NCI-H2029 (cell line): ENCODE results near the gene SCAF8.

Experiments
- DNase-seq: peaks from one replicate; lab custom pipeline; 2025; lab: John Stamatoyannopoulos, UW

Gene SCAF8

DNA sequence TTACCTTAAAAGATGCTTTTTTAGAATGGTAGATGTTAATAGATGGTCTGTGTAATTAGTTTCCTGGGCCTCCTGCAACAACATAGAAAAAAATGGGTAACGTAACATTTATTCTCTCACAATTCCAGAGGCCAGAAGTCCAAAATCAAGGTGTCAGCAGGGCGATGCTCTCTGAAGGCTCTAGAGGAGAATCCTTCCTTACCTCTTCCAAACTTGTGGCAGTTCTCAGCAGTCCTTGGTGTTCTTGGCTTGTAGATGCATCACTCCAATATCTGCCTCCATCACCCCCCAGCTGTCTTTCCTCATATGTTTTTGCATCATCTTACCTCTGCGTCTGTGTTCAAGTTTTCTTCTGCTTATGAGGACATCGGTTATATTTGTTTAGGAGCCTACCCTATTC lies 107.9 kb downstream of the SCAF8 start:
- DNase-seq, result no peak

DNA sequence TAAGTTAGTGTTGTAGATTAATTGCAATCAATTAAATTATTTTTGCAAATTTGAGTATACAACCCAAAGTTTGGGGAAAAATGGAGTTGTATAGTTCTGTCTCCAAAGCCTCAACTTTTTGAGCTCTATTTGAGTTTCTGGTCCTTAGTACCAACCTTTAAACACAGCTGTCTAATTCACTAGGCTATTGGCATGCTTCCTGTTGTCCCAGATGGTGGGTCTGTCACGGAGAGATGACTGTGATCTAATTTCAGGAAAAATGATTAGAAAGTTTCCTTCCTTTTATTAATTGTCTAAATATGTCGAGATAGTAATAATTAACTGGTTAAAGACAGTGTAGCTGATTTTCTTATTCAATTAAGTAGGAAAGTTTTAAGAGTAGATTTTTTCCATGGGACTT lies 109.6 kb downstream of the SCAF8 start:
- DNase-seq, result no peak

DNA sequence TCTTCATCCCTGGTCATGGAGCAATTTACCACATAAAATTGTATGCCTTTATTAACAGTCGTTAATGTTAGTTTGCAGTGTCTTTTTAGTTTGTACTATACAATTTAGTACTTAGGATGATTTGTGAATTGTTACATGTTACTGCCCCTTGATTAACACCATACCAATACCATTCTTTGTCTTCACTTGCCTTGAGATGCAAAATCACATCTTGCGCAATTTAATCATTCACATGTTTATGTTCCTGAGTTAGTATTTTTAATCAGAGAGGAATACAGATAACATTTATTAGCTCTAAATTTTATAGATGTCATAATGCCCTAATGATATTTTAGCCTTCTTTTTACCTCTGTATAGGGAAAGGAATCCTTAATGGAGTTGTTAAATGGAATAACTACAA lies 114.1 kb downstream of the SCAF8 start:
- DNase-seq, result no peak

DNA sequence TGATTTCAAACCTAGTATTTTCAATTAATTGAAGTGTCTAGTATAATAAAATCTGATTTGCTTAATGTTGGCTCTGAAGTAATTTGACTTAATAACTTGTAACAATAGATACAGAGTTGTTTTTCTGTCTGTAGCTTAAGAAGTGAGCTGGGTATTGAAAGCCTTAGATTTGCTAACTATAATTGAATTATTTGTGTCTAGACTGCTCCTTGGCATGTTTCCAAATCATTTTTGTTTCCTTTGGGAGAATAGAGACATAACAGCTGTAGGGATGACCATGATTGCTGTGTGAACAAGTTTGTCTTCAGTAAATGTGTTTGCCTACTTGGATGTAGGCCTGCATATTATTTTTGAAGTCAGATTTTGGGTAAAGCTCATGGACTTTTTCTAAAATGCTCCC lies 115.4 kb downstream of the SCAF8 start:
- peak; percentile 26 for DNase-seq

DNA sequence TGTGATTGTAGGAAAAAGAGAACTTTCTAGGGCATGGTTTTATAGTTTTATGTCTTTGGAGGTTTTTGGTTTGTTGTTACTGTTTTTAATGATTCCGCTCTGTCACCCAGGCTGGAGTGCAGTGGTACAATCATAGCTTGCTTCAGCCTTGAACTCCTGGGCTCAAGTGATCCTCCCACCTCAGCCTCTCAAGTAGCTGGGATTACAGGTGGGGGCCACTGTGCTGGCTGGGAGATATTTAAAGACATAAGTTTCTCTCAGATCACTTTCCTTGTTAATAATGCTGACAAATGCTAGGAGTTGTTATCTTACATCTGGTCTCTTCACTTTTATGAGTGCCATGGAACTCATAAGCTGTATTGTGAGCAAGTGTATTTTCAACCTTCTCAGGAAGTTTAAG lies 116.3 kb downstream of the SCAF8 start:
- DNase-seq, result no peak

DNA sequence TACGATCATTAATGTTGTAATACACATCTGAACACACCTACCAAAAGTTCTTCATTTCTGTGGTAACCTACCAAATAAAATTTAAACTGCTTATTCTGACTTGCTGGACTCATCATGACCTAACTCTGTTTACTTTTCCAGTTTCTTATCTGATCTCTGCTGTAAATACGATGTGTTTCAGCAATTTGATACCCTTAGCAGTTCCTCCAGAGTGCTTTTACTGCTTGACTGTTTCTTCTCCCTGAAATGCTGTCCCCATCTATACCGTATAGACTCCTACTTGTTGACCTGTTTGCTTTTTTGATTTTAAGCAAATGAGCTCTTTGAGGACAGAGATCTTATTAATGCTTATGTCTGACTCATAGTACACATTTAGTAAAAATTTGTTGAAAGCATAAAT lies 119.5 kb downstream of the SCAF8 start:
- no peak for DNase-seq

DNA sequence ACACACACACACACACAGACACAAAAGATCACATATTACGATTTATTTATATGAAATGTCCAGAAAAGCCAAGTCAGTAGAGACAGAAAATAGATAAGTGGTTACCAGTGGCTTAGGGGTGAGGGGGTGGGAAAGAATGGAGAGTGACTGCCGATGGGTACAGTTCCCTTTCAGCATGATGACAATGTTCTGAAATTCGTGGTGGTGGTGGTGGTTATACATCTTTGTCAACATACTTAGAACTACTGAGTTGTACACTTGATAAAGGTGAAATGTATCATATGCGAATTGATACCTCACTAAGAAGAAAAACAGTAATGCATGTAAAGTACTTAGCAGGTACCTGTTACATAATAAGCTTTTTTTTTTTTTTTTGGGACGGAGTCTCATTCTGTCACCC lies 124.3 kb downstream of the SCAF8 start:
- DNase-seq, result no peak

DNA sequence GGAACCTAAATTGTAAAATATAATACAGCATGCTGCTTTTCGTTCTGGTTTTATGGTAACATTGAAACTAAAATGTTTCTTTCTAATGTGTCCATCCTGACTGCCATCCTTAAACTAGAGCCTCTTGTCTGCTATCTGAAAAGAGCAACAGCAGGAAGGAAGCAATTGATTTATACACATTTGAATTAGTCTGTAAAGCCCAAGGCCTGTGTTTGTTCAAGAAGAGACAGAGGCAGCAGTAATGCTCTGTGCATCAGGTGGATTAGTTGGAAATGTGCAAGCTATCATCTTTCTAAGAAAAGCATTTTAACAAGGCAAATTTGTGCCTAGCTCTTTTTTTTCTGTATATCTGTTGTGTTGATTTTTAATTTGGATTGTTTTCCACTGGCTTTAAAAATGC lies 128.6 kb downstream of the SCAF8 start:
- DNase-seq, result no peak

DNA sequence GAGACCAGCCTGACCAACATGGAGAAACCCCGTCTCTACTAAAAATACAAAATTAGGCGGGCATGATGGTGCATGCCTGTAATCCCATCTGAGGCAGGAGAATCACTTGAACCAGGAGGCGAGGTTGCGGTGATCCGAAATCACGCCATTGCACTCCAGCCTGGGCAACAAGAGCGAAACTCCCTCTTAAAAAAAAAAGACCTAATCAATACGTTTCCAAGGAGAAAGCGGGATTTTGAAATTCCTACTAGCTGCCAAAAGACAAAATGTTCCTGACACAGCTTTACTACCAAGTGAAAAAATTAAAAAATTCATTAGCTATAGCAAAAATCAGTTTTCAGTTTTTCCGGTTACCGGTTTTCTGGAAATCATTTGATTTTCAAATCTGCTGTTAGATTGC lies 129.3 kb downstream of the SCAF8 start:
- DNase-seq, result no peak

DNA sequence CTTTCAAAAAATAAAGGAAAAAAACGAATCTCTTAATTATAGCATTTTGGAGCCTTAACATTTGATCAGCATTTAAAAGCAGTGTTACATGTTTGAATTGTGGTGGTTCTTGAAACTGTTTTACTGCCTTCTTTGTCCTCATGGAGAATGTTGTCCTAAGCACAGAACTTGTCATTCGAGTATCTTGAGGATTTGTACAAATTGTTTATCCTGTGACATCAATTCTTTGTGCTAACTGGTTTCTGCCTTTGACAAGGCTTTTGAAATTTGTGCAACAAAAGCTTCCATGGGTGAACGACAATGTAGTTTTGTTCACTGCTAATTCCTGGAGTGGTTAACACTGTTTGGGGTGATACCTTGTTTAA lies 130.8 kb downstream of the SCAF8 start:
- DNase-seq, result peak; percentile 17

DNA sequence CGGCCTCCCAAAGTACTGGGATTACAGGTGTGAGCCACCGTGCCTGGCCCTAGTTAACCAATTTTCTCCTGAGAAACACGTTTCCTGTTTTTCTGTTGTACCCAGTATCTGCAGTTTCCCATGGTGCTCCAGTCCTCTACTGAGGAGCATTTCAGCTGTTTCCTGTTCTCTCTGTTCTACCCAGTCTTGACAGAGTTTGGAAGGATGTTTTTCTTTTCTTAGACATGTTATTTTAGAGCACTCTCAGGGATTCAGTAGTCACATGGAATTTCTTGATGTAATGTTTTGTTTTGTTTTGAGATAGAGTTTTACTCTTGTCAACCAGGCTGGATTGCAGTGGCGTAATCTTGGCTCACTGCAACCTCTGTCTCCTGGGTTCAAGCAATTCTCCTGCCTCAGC lies 132.1 kb downstream of the SCAF8 start:
- no peak for DNase-seq

DNA sequence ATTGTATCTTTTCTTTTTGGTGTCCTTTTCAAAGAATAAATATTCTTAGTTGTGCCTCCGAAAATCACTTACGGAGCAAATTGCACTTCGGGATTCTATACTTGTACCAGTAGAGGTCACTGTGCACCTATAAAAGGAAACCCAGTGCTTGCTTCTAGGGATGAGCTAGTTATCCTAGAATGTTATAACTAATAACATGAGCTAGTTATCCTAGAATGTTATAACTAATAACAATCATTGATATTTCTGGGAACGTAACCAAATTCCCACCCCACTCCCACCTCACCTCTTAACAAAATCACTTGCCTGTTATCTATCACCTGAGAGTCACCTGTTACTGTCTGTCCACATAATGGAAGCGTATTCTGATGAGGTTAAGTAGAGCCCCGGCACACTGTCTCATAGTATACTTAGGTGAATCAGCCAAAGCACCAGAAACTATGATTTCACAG lies 135.0 kb downstream of the SCAF8 start:
- DNase-seq, result peak; percentile 29

DNA sequence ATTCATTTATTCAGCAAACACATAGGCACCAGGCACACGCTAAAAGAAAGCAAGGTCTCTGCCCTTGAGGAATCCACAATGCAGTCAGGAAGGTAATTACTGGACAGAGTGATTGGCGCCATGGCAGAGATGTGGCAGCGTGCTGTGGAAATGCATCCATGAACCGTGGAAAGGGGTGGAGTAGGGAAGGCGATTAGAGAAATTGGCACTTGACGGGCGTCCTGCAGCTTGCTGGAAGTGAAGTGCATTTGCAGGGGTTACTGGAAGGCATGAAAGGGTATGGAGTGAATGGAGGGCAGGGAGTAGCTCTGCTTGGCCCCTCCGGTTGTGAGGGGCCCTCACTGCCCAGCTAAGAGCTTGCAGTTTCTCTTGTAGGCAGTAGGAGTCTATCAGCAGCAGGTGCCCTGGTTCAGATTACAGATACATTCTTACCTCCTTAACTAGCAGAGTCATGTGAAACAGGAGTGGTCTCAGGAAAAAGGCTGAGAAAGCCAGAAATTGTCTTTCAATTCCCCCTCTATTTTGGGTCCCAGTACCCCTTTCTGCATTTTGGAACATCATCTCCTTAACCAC lies 139.4 kb downstream of the SCAF8 start:
- DNase-seq, result no peak

DNA sequence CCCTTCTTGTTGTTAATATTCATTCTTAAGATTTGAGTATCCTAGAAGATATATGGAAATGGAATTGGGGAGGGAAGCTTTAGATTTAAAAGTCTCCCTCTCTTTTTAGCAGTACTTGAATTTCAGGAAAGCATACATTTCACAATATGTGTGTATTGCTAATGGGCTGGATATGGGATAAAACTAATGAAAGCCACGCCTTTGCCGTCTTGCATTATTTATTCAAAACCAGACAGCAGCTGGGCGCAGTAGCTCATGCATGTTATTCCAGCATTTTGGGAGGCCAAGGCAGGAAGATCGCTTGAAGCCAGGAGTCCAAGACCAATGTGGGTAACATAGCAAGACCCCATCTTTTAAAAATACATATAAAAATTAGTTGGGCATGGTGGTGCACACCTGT lies 140.3 kb downstream of the SCAF8 start:
- DNase-seq, result no peak

DNA sequence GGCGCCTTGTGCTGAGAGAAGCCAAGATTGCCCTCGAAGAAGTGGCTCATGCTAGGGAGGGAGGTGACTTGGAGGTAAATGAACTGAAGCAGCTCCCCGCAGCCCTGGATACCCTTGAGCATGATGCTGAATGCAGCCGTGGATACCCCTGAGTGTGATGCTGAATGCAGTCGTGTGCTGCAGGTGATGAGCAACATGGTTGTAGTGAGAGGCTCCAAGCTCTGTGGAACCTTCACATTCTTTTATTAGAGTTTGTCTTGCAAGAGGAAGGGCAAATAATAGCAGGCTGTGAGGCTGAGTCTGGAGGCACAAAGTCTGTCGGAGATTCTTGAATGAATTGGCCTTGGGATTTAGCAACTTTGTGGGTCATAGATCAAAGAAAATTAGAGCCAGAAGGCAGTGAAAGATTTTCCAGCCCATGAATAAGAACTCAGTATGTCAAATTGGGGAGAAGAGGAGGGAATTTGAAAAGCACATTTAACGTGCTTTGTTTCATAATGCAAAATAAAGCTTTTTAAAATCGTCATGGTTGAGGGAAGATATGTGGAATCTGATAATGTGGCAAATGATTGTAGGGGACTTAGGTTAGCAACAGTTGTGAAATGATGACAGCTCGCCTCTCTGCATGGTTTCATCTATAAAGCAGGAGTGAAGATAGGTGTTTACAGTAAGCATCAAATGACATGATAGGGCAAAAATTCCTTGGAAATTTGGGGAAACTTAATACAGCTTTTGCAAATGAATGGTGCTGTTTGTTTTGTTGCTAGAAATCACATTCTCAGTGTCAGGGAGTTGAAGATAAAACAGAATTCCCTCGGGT lies 141.8 kb downstream of the SCAF8 start:
- DNase-seq, result no peak

DNA sequence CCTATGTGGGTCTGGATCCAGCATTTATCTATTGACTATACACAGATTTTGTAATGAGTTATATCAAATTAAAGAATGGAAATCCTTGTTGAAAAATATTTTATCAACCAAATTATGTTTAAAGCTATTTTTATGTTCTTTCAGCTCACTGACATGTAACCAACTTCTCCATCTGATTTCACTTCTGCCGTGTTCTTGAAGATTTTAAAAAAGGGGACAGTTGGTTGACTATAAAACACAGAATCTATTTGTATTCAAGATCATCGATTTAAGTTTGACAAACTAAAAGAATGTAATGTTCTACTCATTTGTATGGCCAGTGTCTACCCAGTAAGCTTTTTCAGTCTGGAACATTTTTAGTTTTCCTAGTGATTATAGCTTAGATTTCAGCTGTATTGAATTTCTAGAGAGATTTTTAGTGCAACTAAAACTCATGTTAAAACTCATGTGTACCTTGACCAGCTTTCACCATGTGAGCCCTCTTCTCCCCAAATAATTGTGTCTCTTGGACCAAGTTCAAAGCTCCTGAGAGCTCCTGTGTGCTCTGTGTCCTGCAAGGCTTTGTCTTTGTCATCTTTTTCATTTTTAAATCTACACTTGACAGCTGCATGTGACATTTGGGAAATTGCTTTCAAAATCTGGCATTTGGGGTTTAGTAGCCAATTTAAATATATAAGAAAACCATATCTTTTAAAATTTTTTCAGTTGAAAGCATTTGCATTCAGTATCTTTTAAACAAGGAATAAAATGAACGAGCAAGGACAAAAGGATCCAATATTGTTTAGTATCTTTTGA lies 143.5 kb downstream of the SCAF8 start:
- DNase-seq, result no peak

DNA sequence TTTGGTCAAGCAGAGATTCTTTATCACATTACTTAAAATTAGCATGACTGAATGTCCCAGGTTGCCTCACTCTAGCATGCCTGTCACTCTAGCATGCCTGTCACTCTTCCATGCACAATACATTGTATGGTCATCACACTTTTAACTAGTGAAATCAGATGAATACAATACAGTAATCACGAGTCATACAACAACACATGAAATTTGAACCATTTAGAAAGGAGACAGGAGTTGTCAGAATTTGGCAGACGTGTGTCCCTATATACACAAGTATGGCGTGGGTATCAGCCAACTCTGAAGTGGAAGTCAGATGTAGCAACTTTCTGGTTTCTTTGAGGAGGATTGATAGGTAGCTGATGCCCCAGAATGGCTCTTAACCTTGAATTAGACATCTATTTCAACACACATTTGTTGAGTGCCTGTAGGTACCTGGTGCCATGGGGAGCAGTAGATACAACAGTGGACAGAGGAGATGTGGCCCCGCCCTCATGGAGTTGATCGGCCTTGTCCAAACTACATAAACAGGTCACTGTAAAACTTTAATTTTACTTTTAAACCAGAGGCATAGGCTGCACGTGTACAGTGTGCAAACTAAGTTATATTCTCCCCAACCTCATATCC lies 145.8 kb downstream of the SCAF8 start:
- DNase-seq, result no peak

DNA sequence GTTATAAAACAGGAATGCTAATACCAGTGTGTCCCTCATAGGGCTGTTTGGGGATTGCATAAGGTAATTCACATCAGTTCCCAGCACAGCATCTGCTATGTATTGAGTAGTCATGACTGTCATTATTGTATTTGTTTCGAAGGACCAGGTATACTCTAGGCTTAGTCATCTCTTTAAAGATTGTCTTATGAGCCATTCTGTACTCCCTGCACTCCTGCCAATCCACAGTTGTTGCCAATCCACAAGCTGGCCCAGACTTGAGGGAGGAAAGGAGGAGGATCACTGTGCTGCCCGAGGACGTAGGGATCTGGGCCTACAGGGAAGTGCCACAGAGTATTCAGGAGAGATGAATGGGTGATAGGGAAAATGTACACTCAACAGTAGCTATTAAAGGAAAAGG lies 148.9 kb downstream of the SCAF8 start:
- no peak for DNase-seq
